Right cardiac atrium (tissue), 5 donors: ENCODE results near the gene KLHL26. TPM values are rescaled to one million over a fixed set of nuclear protein-coding genes. Genes with fewer than 3 reads are reported as not detected.
A peak's percentile ranks its signal among the peaks of the same experiment; 100 is the strongest.
"Not testable (repeated sequence)": the region's sequence is repeated elsewhere in the genome, so short reads cannot be mapped to it uniquely, and the experiment has no call there.

ENCODE experiments used
- ATAC-seq, 2 donors: fragments of 200-7000 bp; cut with Tn5 transposase; one replicate each; pipeline versions ENCODE4 v1.8.0 to v1.9.1; 2020; ENCODE audit warnings: moderate library complexity in 2 of 2, mild to moderate bottlenecking in 1 of 2
- DNase-seq, 3 donors: peaks; one replicate each; pipeline ENCODE4 v3.0.0-alpha.2; 2020
- H3K27ac ChIP-seq: one replicate; pipeline ENCODE4 v1.5.1; 2013; ENCODE audit warnings: mild to moderate bottlenecking, low read length, control low read depth, moderate library complexity
- H3K27me3 ChIP-seq: one replicate; pipeline ENCODE4 v1.6.1; 2013; ENCODE audit not compliant: control insufficient read depth, insufficient read depth
- H3K4me1 ChIP-seq: one replicate; pipeline ENCODE4 v1.6.1; 2013; ENCODE audit warnings: low read length; ENCODE audit not compliant: control insufficient read depth, insufficient read depth
- H3K4me3 ChIP-seq: one replicate; pipeline ENCODE4 v1.5.1; 2013; ENCODE audit warnings: low read length, control low read depth
- H3K9me3 ChIP-seq: one replicate; pipeline ENCODE4 v1.6.1; 2013; ENCODE audit warnings: low read length; ENCODE audit not compliant: control insufficient read depth
- WGBS: extraction: QIAGEN DNeasy Blood & Tissue Kit; methylation state at CpG from one replicate; pipeline ENCODE4 v1.1.7; 2013; 5-methylcytosine and 5-hydroxymethylcytosine counted together
- intact Hi-C, 4 donors: fragments of 100-400 bp; cut with DNase I; formaldehyde crosslinking; loops; one replicate each; pipeline versions ENCODE4 v1.11.0 to v1.14.0; 2022 to 2023
- polyA plus RNA-seq: library from polyadenylated mRNA; stranded (reverse); fragments of 200-250 nt; gene quantifications from one replicate; pipeline ENCODE4 v1.2.3, GENCODE V29; 2013
- total RNA-seq, 4 donors: library from RNA; stranded (reverse); fragmentation: NEBNext Ultra II Directional; extraction: Animal tissue kit (Norgen Biotek cat#: 25700); gene quantifications; one replicate each; pipeline ENCODE4 v1.2.1, GENCODE V29; 2021
- donor health status: healthy with polysubstance abuse.
- donor health status: DM: no; HTN: yes; CAD: no.
- donor health status: DM: no; HTN: no; CAD: no.
- donor health status: DM: no; HTN: yes; CAD: no; lungs with severe emphysema.
- donor health status: DM: yes; HTN: yes; CAD: no.

Gene KLHL26
- total and polyA plus RNA-seq, 5 donors, result 5.1 to 14.4 (median 9.0) TPM

GRCh38 chr19:18669883-18670282 is 33.1 kb downstream of the KLHL26 start:
- ATAC-seq, result no peak
- WGBS, result 89% methylated on average over 11 of the region's 11 CpGs
- H3K9me3 ChIP-seq, result no peaks in the 10 kb centered on the region
- no peaks in the 10 kb centered on the region for H3K27me3 ChIP-seq
- no peak for DNase-seq
- no peak overlapping the region for H3K27ac ChIP-seq
- no peak overlapping the region for H3K4me3 ChIP-seq
- H3K4me1 ChIP-seq, result peaks cover 5% of the 10 kb centered on the region
- intact Hi-C loops, result loop anchor here in 2 of 4 donors (10.0 kb wide), 1 partner anchor 75 kb away; no protein-coding TSS in a partner anchor

GRCh38 chr19:18670312-18670711 is 33.5 kb downstream of the KLHL26 start:
- Histone ChIP-seq H3K27me3 (no peaks in the 10 kb centered on the region), H3K4me3 (no peak overlapping the region), H3K9me3 (no peaks in the 10 kb centered on the region), H3K27ac (no peak overlapping the region), H3K4me1 (peaks cover 6% of the 10 kb centered on the region)
- no peak for DNase-seq
- intact Hi-C loops, result loop anchor here in 2 of 4 donors (10.0 kb wide), 1 partner anchor 76 kb away; no protein-coding TSS in a partner anchor
- 86% methylated on average over 13 of the region's 13 CpGs for WGBS
- ATAC-seq, result no peak

- ATAC-seq (peak in 1 of 2 donors; percentile 2), DNase-seq (peak in 1 of 3 donors; percentile 63)
- Histone ChIP-seq H3K4me1 (peaks cover 6% of the 10 kb centered on the region), H3K27ac (no peak overlapping the region), H3K9me3 (no peaks in the 10 kb centered on the region), H3K4me3 (no peak overlapping the region), H3K27me3 (no peaks in the 10 kb centered on the region)
- intact Hi-C loops, result loop anchor here in 2 of 4 donors (10.0 kb wide), 1 partner anchor 77 kb away; no protein-coding TSS in a partner anchor
- WGBS, result 82% methylated on average over 35 of the region's 35 CpGs
Observed at GRCh38 chr19:18671303-18672043, 34.6 kb downstream of the KLHL26 start.

GRCh38 chr19:18672044-18672451 is 35.2 kb downstream of the KLHL26 start:
- Histone ChIP-seq H3K27ac (peak overlapping the region; percentile 13), H3K27me3 (no peaks in the 10 kb centered on the region), H3K9me3 (no peaks in the 10 kb centered on the region), H3K4me3 (no peak overlapping the region), H3K4me1 (peaks cover 6% of the 10 kb centered on the region)
- peak in 1 of 2 donors; percentile 10 for ATAC-seq
- intact Hi-C loops, result loop anchor here in 2 of 4 donors (10.0 kb wide), 1 partner anchor 77 kb away; no protein-coding TSS in a partner anchor
- no peak for DNase-seq
- WGBS, result 63% methylated on average over 24 of the region's 24 CpGs

GRCh38 chr19:18672606-18673337 is 35.9 kb downstream of the KLHL26 start:
- DNase-seq (peak in 2 of 3 donors; percentile 77 to 79), ATAC-seq (peak; percentile 12 to 34)
- Histone ChIP-seq H3K27me3 (no peaks in the 10 kb centered on the region), H3K9me3 (no peaks in the 10 kb centered on the region), H3K27ac (peak overlapping the region; percentile 13), H3K4me1 (peaks cover 6% of the 10 kb centered on the region), H3K4me3 (no peak overlapping the region)
- intact Hi-C loops, result loop anchor here in 2 of 4 donors (10.0 kb wide), 1 partner anchor 78 kb away; no protein-coding TSS in a partner anchor
- 50% methylated on average over 13 of the region's 13 CpGs for WGBS

DNA sequence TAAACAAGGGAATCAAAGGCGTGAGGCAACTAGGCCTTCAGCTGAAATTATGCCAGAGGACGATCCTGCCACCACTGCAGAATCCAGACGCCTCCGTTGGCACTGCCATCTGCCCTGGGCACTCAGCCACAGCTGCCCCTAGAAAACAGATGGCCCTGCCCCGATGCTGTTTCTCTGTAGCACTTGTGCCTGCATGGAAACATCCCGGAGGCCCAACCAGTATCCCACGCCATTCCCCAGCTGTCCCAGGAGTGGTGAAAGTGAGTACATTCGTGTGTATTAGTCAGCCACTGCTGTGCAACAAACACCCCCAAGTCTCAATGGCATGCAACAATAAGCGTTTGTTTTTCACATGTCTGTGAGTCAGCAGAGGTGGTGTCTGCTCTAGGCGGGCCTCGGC is 37.8 kb downstream of the KLHL26 start:
- peak; percentile 60 to 82 (median 82) for DNase-seq
- peaks cover 9% of the 10 kb centered on the region for H3K4me1 ChIP-seq

DNA sequence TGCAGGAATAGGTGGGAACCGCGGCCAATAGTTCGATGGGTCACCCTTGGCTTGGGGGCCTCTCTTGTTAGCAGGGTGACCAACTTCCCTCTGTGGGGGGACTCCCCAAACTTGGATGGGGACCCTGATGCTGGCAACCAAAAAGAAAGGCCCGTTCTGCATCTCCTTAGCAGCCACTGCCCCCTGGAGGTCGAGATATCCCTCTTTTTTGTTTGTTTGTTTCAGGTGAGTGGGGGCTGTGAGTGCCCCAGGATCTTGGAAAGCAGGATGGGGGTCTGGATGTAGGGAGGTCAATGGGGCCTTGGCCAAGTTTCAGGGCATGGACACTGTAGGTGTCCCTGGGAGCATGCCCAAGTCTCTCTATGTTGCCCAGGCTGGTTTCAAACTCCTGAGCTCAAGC is 39.0 kb downstream of the KLHL26 start:
- Histone ChIP-seq H3K9me3 (no peaks in the 10 kb centered on the region), H3K4me1 (peaks cover 9% of the 10 kb centered on the region), H3K4me3 (no peak overlapping the region), H3K27ac (no peak overlapping the region), H3K27me3 (no peaks in the 10 kb centered on the region)
- DNase-seq, result no peak
- intact Hi-C loops, result loop anchor here in 3 of 4 donors (5.0 to 10.0 kb wide), 2 partner anchors 78 to 81 kb away; no protein-coding TSS in a partner anchor
- 52% methylated on average over 5 of the region's 5 CpGs for WGBS
- no peak for ATAC-seq

More for the DNA sequence above, 37.8 kb downstream of the KLHL26 start:
- peak overlapping the region; percentile 64 for H3K27ac ChIP-seq
- peak; percentile 28 to 56 for ATAC-seq
- no peaks in the 10 kb centered on the region for H3K27me3 ChIP-seq
- intact Hi-C loops, result loop anchor here in 3 of 4 donors (5.0 to 10.0 kb wide), 2 partner anchors 77 to 80 kb away; no protein-coding TSS in a partner anchor
- no peaks in the 10 kb centered on the region for H3K9me3 ChIP-seq
- 68% methylated on average over 11 of the region's 11 CpGs for WGBS
- no peak overlapping the region for H3K4me3 ChIP-seq

DNA sequence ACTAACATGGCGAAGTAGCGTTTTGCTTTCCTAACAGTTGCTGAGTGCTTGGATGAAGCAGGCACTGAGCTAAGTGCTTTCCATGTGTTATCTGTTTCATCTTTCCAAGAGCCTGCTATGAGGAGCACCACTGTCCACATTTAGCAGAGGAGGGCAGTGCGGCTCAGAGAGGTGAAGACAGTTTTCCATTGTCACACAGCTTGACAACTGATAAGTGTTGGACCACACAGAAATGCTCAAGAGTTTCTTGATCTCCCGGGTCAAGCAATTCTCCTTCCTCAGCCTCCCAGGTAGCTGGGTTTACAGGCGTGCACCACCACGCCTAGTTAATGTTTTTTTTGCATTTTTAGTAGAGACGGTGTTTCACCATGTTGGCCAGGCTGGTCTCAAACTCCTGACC is 39.9 kb downstream of the KLHL26 start:
- DNase-seq, result no peak
- no peak for ATAC-seq
- no peaks in the 10 kb centered on the region for H3K9me3 ChIP-seq
- H3K4me1 ChIP-seq, result peaks cover 9% of the 10 kb centered on the region
- no peaks in the 10 kb centered on the region for H3K27me3 ChIP-seq
- H3K4me3 ChIP-seq, result no peak overlapping the region
- no peak overlapping the region for H3K27ac ChIP-seq
- 92% methylated on average over 7 of the region's 7 CpGs for WGBS
- intact Hi-C loops, result loop anchor here in 3 of 4 donors (5.0 to 10.0 kb wide), 2 partner anchors 79 to 82 kb away; no protein-coding TSS in a partner anchor

DNA sequence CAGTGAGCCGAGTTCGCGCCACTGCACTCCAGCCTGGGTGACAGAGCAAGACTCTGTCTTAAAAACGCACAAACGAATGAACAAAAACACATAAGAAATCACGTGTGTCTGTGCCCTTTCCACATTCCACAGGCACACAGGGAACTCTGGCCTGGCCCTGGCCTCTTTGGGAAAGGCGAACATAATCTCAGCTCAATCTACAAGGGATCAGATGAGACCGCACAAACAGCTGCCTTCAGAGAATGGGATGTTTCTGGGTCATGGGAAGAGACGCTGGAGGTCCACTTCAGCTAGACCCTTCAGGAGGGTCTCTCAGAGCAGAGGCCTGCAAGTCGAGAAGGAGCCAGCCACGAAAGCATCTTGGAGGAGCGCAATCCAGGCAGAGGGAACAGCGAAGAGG is 40.3 kb downstream of the KLHL26 start:
- intact Hi-C loops, result loop anchor here in 3 of 4 donors (5.0 to 10.0 kb wide), 2 partner anchors 80 to 82 kb away; no protein-coding TSS in a partner anchor
- ATAC-seq, result no peak
- H3K4me3 ChIP-seq, result no peak overlapping the region
- H3K4me1 ChIP-seq, result peaks cover 9% of the 10 kb centered on the region
- no peaks in the 10 kb centered on the region for H3K9me3 ChIP-seq
- H3K27me3 ChIP-seq, result no peaks in the 10 kb centered on the region
- H3K27ac ChIP-seq, result no peak overlapping the region
- WGBS, result 88% methylated on average over 13 of the region's 13 CpGs
- no peak for DNase-seq

DNA sequence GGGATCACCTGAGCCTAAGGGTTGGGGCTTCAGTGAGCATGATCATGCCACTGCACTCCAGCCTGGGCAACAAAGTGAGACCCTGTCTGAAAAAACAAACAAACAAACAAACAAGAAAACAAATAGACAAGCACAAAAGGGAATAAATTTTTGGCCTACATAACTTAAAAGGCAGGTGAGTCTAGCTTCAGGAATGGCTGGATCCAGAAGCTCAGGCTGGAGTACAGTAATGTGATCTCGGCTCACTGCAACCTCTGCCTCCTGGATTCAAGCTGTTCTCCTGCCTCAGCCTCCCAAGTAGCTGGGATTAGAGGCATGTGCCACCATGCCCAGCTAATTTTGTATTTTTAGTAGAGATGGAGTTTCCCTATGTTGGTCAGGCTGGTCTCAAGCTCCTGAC is 43.3 kb downstream of the KLHL26 start:
- not testable (repeated sequence) for H3K4me3 ChIP-seq, H3K9me3 ChIP-seq, H3K4me1 ChIP-seq, DNase-seq, H3K27me3 ChIP-seq, H3K27ac ChIP-seq, ATAC-seq
- WGBS, result 97% methylated on average over 1 of the region's 1 CpG
- intact Hi-C loops, result loop anchor here in 1 of 4 donors (10.0 kb wide), 1 partner anchor 165 kb away; no protein-coding TSS in a partner anchor
